K562 (cell line): Measurements from ENCODE around the gene NBEA. TPM values are rescaled to one million over a fixed set of nuclear protein-coding genes. Genes with fewer than 3 reads are reported as not detected.

Experiments
- ATAC-seq: fragments of 200-7000 bp; cut with Tn5 transposase; 3 replicates; pipeline ENCODE4 v1.9.1; 2020; ENCODE audit warnings: moderate library complexity
- BruUV-seq: library from RNA; stranded (reverse); fragments of 400-500 nt; replicated peaks from 2 replicates; lab custom pipeline; 2021; lab: Mats Ljungman, UMichigan
- CTCF ChIA-PET: fragments of 300-600 bp; formaldehyde crosslinking; extraction: SDS; loops from one replicate; lab custom pipeline; 2021; ENCODE audit warnings: low intra/inter-chr PET ratio; lab: Yijun Ruan, JAX
- POLR2A ChIA-PET: fragments of 300-600, 350-650 bp; sonication (Branson Sonifier 250); formaldehyde crosslinking; extraction: SDS; loops from one replicate; lab custom pipeline; 2021; ENCODE audit warnings: antibody characterized with exemption, inconsistent platforms; lab: Yijun Ruan, JAX
- DNase-seq, 4 experiments: peaks; one replicate each; pipeline versions ENCODE4 v3.0.0 to v3.0.0-alpha.2; 2011 to 2018; ENCODE audit warnings: low spot score in 3 of 4, mixed read lengths in 3 of 4; ENCODE audit errors: extremely low read depth in 1 of 4
- FAIRE-seq: peaks from 2 replicates; lab custom pipeline; 2011; peaks lifted over from hg19 to GRCh38; lab: Jason Lieb, UNC
- H2AFZ ChIP-seq: 2 replicates; pipeline ENCODE4 v1.6.0; 2011; ENCODE audit warnings: low read depth, low read length, control low read depth, inconsistent platforms
- H3K27ac ChIP-seq: fragments of 200-600 bp; 3 replicates; pipeline ENCODE4 v1.8.0; 2011; ENCODE audit warnings: low read depth, mild to moderate bottlenecking, control low read depth, inconsistent platforms, low read length, moderate library complexity, mixed read lengths; ENCODE audit errors: extremely low read depth
- H3K27me3 ChIP-seq, 2 experiments: fragments of 300-600 bp in 1 of 2; 2 replicates in 1 of 2; 3 replicates in 1 of 2; pipeline versions ENCODE4 v1.6.0 to v1.8.0; 2011; ENCODE audit warnings: inconsistent platforms in 2 of 2, low read length in 2 of 2, mild to moderate bottlenecking in 1 of 2, mixed read lengths in 1 of 2, moderate library complexity in 1 of 2; ENCODE audit not compliant: control insufficient read depth in 2 of 2, insufficient read depth in 2 of 2
- H3K36me3 ChIP-seq: fragments of 300-600 bp; 3 replicates; pipeline ENCODE4 v1.8.0; 2011; ENCODE audit warnings: mild to moderate bottlenecking, low read length, inconsistent platforms; ENCODE audit not compliant: control insufficient read depth, insufficient read depth
- H3K4me1 ChIP-seq, 2 experiments: fragments of 200-600 bp in 1 of 2; replicated peaks in 1 of 2; 2 replicates in 1 of 2; 3 replicates in 1 of 2; pipeline versions ENCODE4 v1.5.1 to v1.8.0; 2011; ENCODE audit warnings: inconsistent platforms in 2 of 2, low read length in 2 of 2, mild to moderate bottlenecking in 1 of 2, mixed read lengths in 1 of 2, moderate library complexity in 1 of 2; ENCODE audit not compliant: control insufficient read depth in 2 of 2, insufficient read depth in 2 of 2
- H3K4me2 ChIP-seq: 2 replicates; pipeline ENCODE4 v1.6.1; 2011; ENCODE audit warnings: low read length, control low read depth, inconsistent platforms, mixed read lengths; ENCODE audit not compliant: insufficient read depth
- H3K4me3 ChIP-seq: fragments of 200-600 bp; sonication (generic), shearing (Covaris generic); 2 replicates; pipeline ENCODE4 v1.5.1; 2016; ENCODE audit warnings: control low read depth, inconsistent platforms
- H3K79me2 ChIP-seq: fragments of 200-600 bp; 3 replicates; pipeline ENCODE4 v1.8.0; 2011; ENCODE audit warnings: low read length, inconsistent platforms; ENCODE audit not compliant: control insufficient read depth, insufficient read depth
- H3K9ac ChIP-seq, 2 experiments: 2 replicates each; pipeline versions ENCODE4 v1.6.0 to v1.6.1; 2011; ENCODE audit warnings: low read depth in 2 of 2, low read length in 2 of 2, control low read depth in 1 of 2, inconsistent platforms in 1 of 2, mild to moderate bottlenecking in 1 of 2, mixed read lengths in 1 of 2; ENCODE audit not compliant: insufficient read depth in 1 of 2
- H3K9me1 ChIP-seq: one replicate; pipeline ENCODE4 v1.6.0; 2011; ENCODE audit warnings: inconsistent platforms, mild to moderate bottlenecking, low read length, moderate library complexity; ENCODE audit not compliant: control insufficient read depth, insufficient read depth
- H3K9me3 ChIP-seq: replicated peaks from 2 replicates; pipeline ENCODE4 v1.5.1; 2011; ENCODE audit warnings: low read depth, low read length, inconsistent platforms; ENCODE audit not compliant: control insufficient read depth, insufficient read depth
- H4K20me1 ChIP-seq: replicated peaks from 2 replicates; pipeline ENCODE4 v1.6.1; 2011; ENCODE audit warnings: low read length, inconsistent platforms, mixed read lengths; ENCODE audit not compliant: control insufficient read depth, insufficient read depth
- ARID3B ChIP-seq: fragments of 250-450 bp; sonication (Bioruptor Pico); IDR thresholded peaks from 2 replicates; pipeline ENCODE4 v1.4.0; 2020; ENCODE audit warnings: borderline replicate concordance
- BCL6 ChIP-seq: fragments of 250-450 bp; sonication (Bioruptor Pico); IDR thresholded peaks from 2 replicates; pipeline ENCODE4 v1.4.0; 2020
- CHAMP1 ChIP-seq: fragments of 450-650 bp; IDR thresholded peaks from 2 replicates; pipeline ENCODE4 v1.6.1; 2016; ENCODE audit warnings: mild to moderate bottlenecking
- FOXP1 ChIP-seq: sonication (generic); formaldehyde crosslinking; IDR thresholded peaks from 2 replicates; pipeline ENCODE4 v1.8.0; 2022; ENCODE audit warnings: mild to moderate bottlenecking, missing genetic modification reagents
- GABPB1 ChIP-seq: sonication (generic); formaldehyde crosslinking; IDR thresholded peaks from 2 replicates; pipeline ENCODE4 v1.8.0; 2022; ENCODE audit warnings: mild to moderate bottlenecking, missing genetic modification reagents
- MCM5 ChIP-seq: fragments of 450-650 bp; IDR thresholded peaks from 2 replicates; pipeline ENCODE4 v1.6.1; 2016; ENCODE audit warnings: low read depth
- MEF2A ChIP-seq: IDR thresholded peaks from 2 replicates; pipeline ENCODE4 v1.6.1; 2011; ENCODE audit warnings: low read depth, mild to moderate bottlenecking, low read length, moderate library complexity; ENCODE audit not compliant: control insufficient read depth
- NCOA4 ChIP-seq: fragments of 450-650 bp; IDR thresholded peaks from 2 replicates; pipeline ENCODE4 v1.6.1; 2018; ENCODE audit warnings: mild to moderate bottlenecking; ENCODE audit not compliant: partially characterized antibody
- NCOA6 ChIP-seq: fragments of 450-650 bp; IDR thresholded peaks from 2 replicates; pipeline ENCODE4 v1.6.1; 2017; ENCODE audit warnings: mild to moderate bottlenecking
- NR2F6 ChIP-seq: fragments of 450-650 bp; formaldehyde crosslinking; IDR thresholded peaks from 2 replicates; pipeline ENCODE4 v1.4.0; 2020; ENCODE audit warnings: mild to moderate bottlenecking
- SMARCE1 ChIP-seq: fragments of 450-650 bp; IDR thresholded peaks from 2 replicates; pipeline ENCODE4 v1.7.1; 2016; ENCODE audit warnings: mild to moderate bottlenecking
- SP2 ChIP-seq: IDR thresholded peaks from 2 replicates; pipeline ENCODE4 v1.6.1; 2011; ENCODE audit warnings: mild to moderate bottlenecking, low read depth, low read length, moderate library complexity; ENCODE audit not compliant: poor library complexity, severe bottlenecking; ENCODE audit errors: extremely low read depth
- TBP ChIP-seq: optimal IDR thresholded peaks from 2 replicates; pipeline ENCODE3; 2011; ENCODE audit warnings: low read depth, low read length, improper control_type of control experiment
- ZNF263 ChIP-seq: sonication (generic); formaldehyde crosslinking; IDR thresholded peaks from 2 replicates; pipeline ENCODE4 v1.8.0; 2022; ENCODE audit warnings: mild to moderate bottlenecking, missing genetic modification reagents, borderline replicate concordance
- ZNF717 ChIP-seq: fragments of 250-450 bp; sonication (Bioruptor Pico); IDR thresholded peaks from 2 replicates; pipeline ENCODE4 v1.5.0; 2021
- ZNF76 ChIP-seq: fragments of 250-450 bp; sonication (Bioruptor Pico); IDR thresholded peaks from 2 replicates; pipeline ENCODE4 v1.4.0; 2020; ENCODE audit warnings: mild to moderate bottlenecking, moderate library complexity, borderline replicate concordance
- WGBS: fragments of 100-300 bp; shearing (Covaris generic); methylation state at CpG from one replicate; pipeline ENCODE4 v1.1.6; 2016; ENCODE audit warnings: low coverage, mixed read lengths; ENCODE audit not compliant: insufficient coverage; ENCODE audit errors: missing lambda C conversion rate; 5-methylcytosine and 5-hydroxymethylcytosine counted together
- in situ Hi-C: fragments of 300-500 bp; cut with MboI; formaldehyde crosslinking; loops from 4 replicates; pipeline ENCODE4 v1.15.0; 2018; ENCODE audit warnings: inconsistent platforms, mixed read lengths
- intact Hi-C: fragments of 100-400 bp; cut with micrococcal nuclease; formaldehyde crosslinking; loops from 2 replicates; pipeline ENCODE4 v1.14.2; 2022
- polyA plus RNA-seq, 8 experiments: library from polyadenylated mRNA; depleted of rRNA in 4 of 8; stranded (reverse) in 5 of 8; unstranded in 3 of 8; fragments of >200 nt; fragmentation: Nextera tagmentation in 2 of 8; fragmentation: Illumina TruSeq in 1 of 8; extraction: Ambion mirVana in 2 of 8; extraction: Trizol in 1 of 8; gene quantifications; 2 replicates each; pipeline versions ENCODE4 v1.2.1 to v1.2.3, GENCODE V29; 2011 to 2014; ENCODE audit warnings: inconsistent platforms in 1 of 8, missing spikeins in 1 of 8
- total RNA-seq, 7 experiments: library from RNA; depleted of rRNA in 6 of 7; stranded (reverse); fragments of >200 nt in 6 of 7; fragmentation: Illumina TruSeq in 2 of 7; extraction: Trizol in 2 of 7; gene quantifications; 2 replicates each; pipeline versions ENCODE4 v1.2.1 to v1.2.3, GENCODE V29; 2011 to 2021; ENCODE audit warnings: low replicate concordance in 1 of 7
- TF ChIP-seq, protein P1 (sequence below), 3 experiments: IDR thresholded peaks in 2 of 3; conservative IDR thresholded peaks in 1 of 3; 2 replicates each; pipeline ENCODE4 v1.5.1; 2011 to 2012; ENCODE audit warnings: low read length in 3 of 3, mild to moderate bottlenecking in 3 of 3, control low read depth in 2 of 3, improper control_type of control experiment in 1 of 3, inconsistent platforms in 1 of 3, low read depth in 1 of 3, mixed read lengths in 1 of 3, moderate library complexity in 1 of 3; ENCODE audit not compliant: insufficient read depth in 2 of 3
- TF ChIP-seq, protein P2 (sequence below): fragments of 250-450 bp; sonication (Bioruptor Pico); IDR thresholded peaks from 2 replicates; pipeline ENCODE4 v1.8.0; 2022; ENCODE audit warnings: moderate library complexity, mild to moderate bottlenecking, inconsistent platforms

NBEA gene
- total and polyA plus RNA-seq, 9 of the 15 experiments (the other 6 are each of a cell fraction or from before 2014, with no cell fraction given): 0.03 to 0.94 (median 0.05) TPM; not detected in 2

GRCh38 chr13:35648201-35648600 lies 706.1 kb downstream of the NBEA start:
- 3% methylated on average over 4 of the region's 4 CpGs for WGBS
- no peak for DNase-seq
- H4K20me1 ChIP-seq: no peaks in the 10 kb centered on the region
- H2AFZ ChIP-seq: no peak overlapping the region
- in situ Hi-C loops: no loop called here
- intact Hi-C loops: no loop called here
- no peak for ATAC-seq
- H3K9ac ChIP-seq: no peak overlapping the region
- no peak for FAIRE-seq
- CTCF ChIA-PET: no interaction called here
- no peaks in the 10 kb centered on the region for H3K36me3 ChIP-seq
- no peak overlapping the region for H3K27ac ChIP-seq
- no peaks in the 10 kb centered on the region for H3K4me1 ChIP-seq
- no peak overlapping the region for H3K4me3 ChIP-seq
- H3K9me1 ChIP-seq: no peaks in the 10 kb centered on the region
- H3K27me3 ChIP-seq: no peaks in the 10 kb centered on the region
- H3K9me3 ChIP-seq: no peaks in the 10 kb centered on the region
- BruUV-seq: no TSS peak
- H3K79me2 ChIP-seq: no peaks in the 10 kb centered on the region
- POLR2A ChIA-PET: no interaction called here
- no peak overlapping the region for H3K4me2 ChIP-seq
- TF ChIP-seq SP2: no peak
- TF ChIP-seq, protein P1, sequence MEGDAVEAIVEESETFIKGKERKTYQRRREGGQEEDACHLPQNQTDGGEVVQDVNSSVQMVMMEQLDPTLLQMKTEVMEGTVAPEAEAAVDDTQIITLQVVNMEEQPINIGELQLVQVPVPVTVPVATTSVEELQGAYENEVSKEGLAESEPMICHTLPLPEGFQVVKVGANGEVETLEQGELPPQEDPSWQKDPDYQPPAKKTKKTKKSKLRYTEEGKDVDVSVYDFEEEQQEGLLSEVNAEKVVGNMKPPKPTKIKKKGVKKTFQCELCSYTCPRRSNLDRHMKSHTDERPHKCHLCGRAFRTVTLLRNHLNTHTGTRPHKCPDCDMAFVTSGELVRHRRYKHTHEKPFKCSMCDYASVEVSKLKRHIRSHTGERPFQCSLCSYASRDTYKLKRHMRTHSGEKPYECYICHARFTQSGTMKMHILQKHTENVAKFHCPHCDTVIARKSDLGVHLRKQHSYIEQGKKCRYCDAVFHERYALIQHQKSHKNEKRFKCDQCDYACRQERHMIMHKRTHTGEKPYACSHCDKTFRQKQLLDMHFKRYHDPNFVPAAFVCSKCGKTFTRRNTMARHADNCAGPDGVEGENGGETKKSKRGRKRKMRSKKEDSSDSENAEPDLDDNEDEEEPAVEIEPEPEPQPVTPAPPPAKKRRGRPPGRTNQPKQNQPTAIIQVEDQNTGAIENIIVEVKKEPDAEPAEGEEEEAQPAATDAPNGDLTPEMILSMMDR (IDR thresholded peaks at IDR 0.05 in 2 of 3, conservative IDR thresholded peaks at IDR 0.05 in 1 of 3; ENCODE audit: insufficient read depth in 2 of 3, low read depth in 1 of 3, low read length in 3 of 3): no peak
- TF ChIP-seq, protein P2, sequence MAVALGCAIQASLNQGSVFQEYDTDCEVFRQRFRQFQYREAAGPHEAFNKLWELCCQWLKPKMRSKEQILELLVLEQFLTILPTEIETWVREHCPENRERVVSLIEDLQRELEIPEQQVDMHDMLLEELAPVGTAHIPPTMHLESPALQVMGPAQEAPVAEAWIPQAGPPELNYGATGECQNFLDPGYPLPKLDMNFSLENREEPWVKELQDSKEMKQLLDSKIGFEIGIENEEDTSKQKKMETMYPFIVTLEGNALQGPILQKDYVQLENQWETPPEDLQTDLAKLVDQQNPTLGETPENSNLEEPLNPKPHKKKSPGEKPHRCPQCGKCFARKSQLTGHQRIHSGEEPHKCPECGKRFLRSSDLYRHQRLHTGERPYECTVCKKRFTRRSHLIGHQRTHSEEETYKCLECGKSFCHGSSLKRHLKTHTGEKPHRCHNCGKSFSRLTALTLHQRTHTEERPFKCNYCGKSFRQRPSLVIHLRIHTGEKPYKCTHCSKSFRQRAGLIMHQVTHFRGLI: no peak
- TF ChIP-seq SMARCE1: no peak
- TF ChIP-seq GABPB1 (CRISPR knock-in tag): no peak
- TF ChIP-seq MEF2A: no peak
- no peak for TF ChIP-seq ZNF76
- no peak for TF ChIP-seq NCOA4
- TF ChIP-seq FOXP1 (CRISPR knock-in tag): no peak
- TF ChIP-seq TBP: no peak
- TF ChIP-seq NR2F6: no peak
- TF ChIP-seq CHAMP1: no peak
- TF ChIP-seq NCOA6: no peak
- no peak for TF ChIP-seq ZNF263
- TF ChIP-seq BCL6 (CRISPR knock-in tag): no peak
- TF ChIP-seq MCM5: no peak
- no peak for TF ChIP-seq ZNF717 (CRISPR knock-in tag)
- TF ChIP-seq ARID3B: no peak
